Effector memory CD8-positive, alpha-beta T cell (primary cell): ENCODE data around the gene PRKCZ.
A peak's percentile ranks its signal among the peaks of the same experiment; 100 is the strongest.

ENCODE experiments used
- ATAC-seq: fragments of 150-1000 bp; cut with Tn5 transposase; replicated peaks from 2 replicates; pipeline ENCODE4 v1.10.0; 2021; ENCODE audit warnings: mild to moderate bottlenecking, moderate library complexity
- DNase-seq, 3 experiments: peaks; one replicate each; pipeline ENCODE4 v3.0.0; 2021
- H3K27ac Mint-ChIP-seq, 2 donors: one replicate each; pipeline ENCODE4 v1.8.0; 2022; ENCODE audit warnings: mild to moderate bottlenecking in 2 of 2, mixed read lengths in 2 of 2, moderate library complexity in 2 of 2
- H3K27me3 Mint-ChIP-seq, 2 donors: one replicate each; pipeline ENCODE4 v1.8.0; 2022; ENCODE audit warnings: mixed read lengths in 2 of 2
- H3K36me3 Mint-ChIP-seq: one replicate; pipeline ENCODE4 v1.8.0; 2022; ENCODE audit warnings: mild to moderate bottlenecking, moderate library complexity, mixed read lengths; ENCODE audit not compliant: insufficient read depth
- H3K4me1 Mint-ChIP-seq, 2 donors: one replicate each; pipeline ENCODE4 v1.8.0; 2022; ENCODE audit warnings: low read depth in 2 of 2, mixed read lengths in 2 of 2
- H3K4me3 Mint-ChIP-seq, 2 donors: one replicate each; pipeline ENCODE4 v1.8.0; 2022; ENCODE audit warnings: mild to moderate bottlenecking in 2 of 2, mixed read lengths in 2 of 2, moderate library complexity in 2 of 2
- H3K9me3 Mint-ChIP-seq, 2 donors: one replicate each; pipeline ENCODE4 v1.8.0; 2022; ENCODE audit warnings: mixed read lengths in 2 of 2

PRKCZ gene

GRCh38 chr1:2231532-2232254, 181.5 kb downstream of the PRKCZ start:
- H3K9me3 Mint-ChIP-seq = no peaks in the 10 kb centered on the region
- H3K4me1 Mint-ChIP-seq = peaks cover 58 to 64% of the 10 kb centered on the region in 2 donors
- no peak for ATAC-seq
- peak; percentile 54 to 66 (median 56) for DNase-seq
- peak overlapping the region; percentile 96 to 99 for H3K27ac Mint-ChIP-seq
- no peaks in the 10 kb centered on the region for H3K27me3 Mint-ChIP-seq
- peak overlapping the region; percentile 87 to 89 for H3K4me3 Mint-ChIP-seq
- peaks cover 89% of the 10 kb centered on the region for H3K36me3 Mint-ChIP-seq

- peak overlapping the region; percentile 96 to 99 for H3K27ac Mint-ChIP-seq
- peaks cover 62 to 71% of the 10 kb centered on the region in 2 donors for H3K4me1 Mint-ChIP-seq
- no peaks in the 10 kb centered on the region for H3K27me3 Mint-ChIP-seq
- H3K4me3 Mint-ChIP-seq = peak overlapping the region; percentile 87 to 89
- ATAC-seq (no peak), DNase-seq (no peak)
- H3K36me3 Mint-ChIP-seq = peaks cover 94% of the 10 kb centered on the region
- H3K9me3 Mint-ChIP-seq = no peaks in the 10 kb centered on the region
Measured at GRCh38 chr1:2232255-2232915, 182.2 kb downstream of the PRKCZ start.

- peak overlapping the region; percentile 96 to 99 for H3K27ac Mint-ChIP-seq
- no peaks in the 10 kb centered on the region for H3K27me3 Mint-ChIP-seq
- no peak for ATAC-seq
- peaks cover 94% of the 10 kb centered on the region for H3K36me3 Mint-ChIP-seq
- peak overlapping the region; percentile 87 to 89 for H3K4me3 Mint-ChIP-seq
- H3K9me3 Mint-ChIP-seq = no peaks in the 10 kb centered on the region
- H3K4me1 Mint-ChIP-seq = peaks cover 65 to 74% of the 10 kb centered on the region in 2 donors
- DNase-seq = no peak
Measured at GRCh38 chr1:2232916-2233438, 182.8 kb downstream of the PRKCZ start.

- Mint-ChIP-seq H3K27ac (peak overlapping the region; percentile 96 to 99), H3K9me3 (no peaks in the 10 kb centered on the region), H3K36me3 (peaks cover 99% of the 10 kb centered on the region), H3K4me3 (peak overlapping the region; percentile 87 to 89), H3K27me3 (no peaks in the 10 kb centered on the region), H3K4me1 (peaks cover 65 to 78% of the 10 kb centered on the region in 2 donors)
- DNase-seq = no peak
- no peak for ATAC-seq
Measured at GRCh38 chr1:2233468-2233867, 183.3 kb downstream of the PRKCZ start.

- Mint-ChIP-seq H3K27ac (peak overlapping the region; percentile 96 to 99), H3K4me3 (peak overlapping the region; percentile 87 to 89), H3K27me3 (no peaks in the 10 kb centered on the region), H3K9me3 (no peaks in the 10 kb centered on the region), H3K36me3 (peaks cover 100% of the 10 kb centered on the region), H3K4me1 (peaks cover 65 to 74% of the 10 kb centered on the region in 2 donors)
- ATAC-seq (peak; percentile 72), DNase-seq (peak; percentile 82 to 85 (median 83))
Measured at GRCh38 chr1:2233997-2234761, 184.0 kb downstream of the PRKCZ start.

GRCh38 chr1:2234762-2235113, 184.5 kb downstream of the PRKCZ start:
- DNase-seq (peak; percentile 52 to 58 (median 53)), ATAC-seq (peak; percentile 39)
- H3K27ac Mint-ChIP-seq = peak overlapping the region; percentile 96 to 99
- no peaks in the 10 kb centered on the region for H3K27me3 Mint-ChIP-seq
- no peaks in the 10 kb centered on the region for H3K9me3 Mint-ChIP-seq
- H3K36me3 Mint-ChIP-seq = peaks cover 100% of the 10 kb centered on the region
- peaks cover 66 to 74% of the 10 kb centered on the region in 2 donors for H3K4me1 Mint-ChIP-seq
- H3K4me3 Mint-ChIP-seq = peak overlapping the region; percentile 87 to 89
